ENCODE data around the gene OTOGL. TPM values are rescaled to one million over a fixed set of nuclear protein-coding genes. Genes with fewer than 3 reads are reported as not detected.

Gene OTOGL
- total RNA-seq, 5 donors from 2014 or later (not counting 1 experiment from before 2014, with no cell fraction given), result not detected

DNA sequence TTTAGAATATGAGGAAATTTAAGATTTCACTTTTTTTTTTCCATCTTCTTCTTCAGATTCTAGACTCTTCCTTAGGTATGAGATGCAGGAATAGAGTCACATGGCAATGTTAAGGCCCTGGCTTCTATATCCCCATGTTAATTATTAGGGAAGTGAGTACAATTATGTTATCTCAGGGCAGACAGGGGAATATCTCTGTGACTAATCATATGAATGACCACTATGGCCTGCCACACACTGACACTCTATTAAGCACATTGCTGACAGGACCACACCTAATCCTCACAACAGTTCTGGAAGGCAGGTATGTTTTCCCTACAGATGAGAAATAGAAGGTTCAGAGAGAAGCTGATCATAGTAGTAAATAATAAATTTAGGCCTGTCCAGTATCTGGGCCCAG lies 275.3 kb downstream of the OTOGL start:
- CTCF ChIA-PET, result no interaction called here
- DNase-seq (no peak), ATAC-seq (replicated peaks in 1 of 4) (no peak)
- no peaks in the 10 kb centered on the region for H3K36me3 Mint-ChIP-seq
- no peak overlapping the region for H3K4me3 Mint-ChIP-seq
- H3K9me3 Mint-ChIP-seq, result peaks cover 0 to 7% (median 0%) of the 10 kb centered on the region in 3 donors
- H3K4me1 ChIP-seq (ENCODE audit: control insufficient read depth in 1 of 2, extremely low read depth in 1 of 2, insufficient read depth in 2 of 2, low read length in 2 of 2), result no peaks in the 10 kb centered on the region
- no peaks in the 10 kb centered on the region for H3K27me3 Mint-ChIP-seq
- H3K4me3 ChIP-seq (ENCODE audit: control insufficient read depth in 1 of 2, extremely low read depth in 1 of 2, low read length in 1 of 2), result no peak overlapping the region
- H3K9me3 ChIP-seq, result no peaks in the 10 kb centered on the region
- no peaks in the 10 kb centered on the region for H3K27me3 ChIP-seq (replicated peaks in 1 of 2; ENCODE audit: control insufficient read depth in 2 of 2, extremely low read depth in 1 of 2, insufficient read depth in 2 of 2, low read length in 1 of 2)
- no peaks in the 10 kb centered on the region for H3K36me3 ChIP-seq (ENCODE audit: control insufficient read depth in 2 of 2, extremely low read depth in 1 of 2, insufficient read depth in 1 of 2, low read length in 1 of 2)
- H3K27ac ChIP-seq (ENCODE audit: low read length), result no peak overlapping the region
- POLR2A ChIA-PET, result no interaction called here
- H3K27ac Mint-ChIP-seq, result no peak overlapping the region
- H3K4me1 Mint-ChIP-seq, result no peaks in the 10 kb centered on the region

DNA sequence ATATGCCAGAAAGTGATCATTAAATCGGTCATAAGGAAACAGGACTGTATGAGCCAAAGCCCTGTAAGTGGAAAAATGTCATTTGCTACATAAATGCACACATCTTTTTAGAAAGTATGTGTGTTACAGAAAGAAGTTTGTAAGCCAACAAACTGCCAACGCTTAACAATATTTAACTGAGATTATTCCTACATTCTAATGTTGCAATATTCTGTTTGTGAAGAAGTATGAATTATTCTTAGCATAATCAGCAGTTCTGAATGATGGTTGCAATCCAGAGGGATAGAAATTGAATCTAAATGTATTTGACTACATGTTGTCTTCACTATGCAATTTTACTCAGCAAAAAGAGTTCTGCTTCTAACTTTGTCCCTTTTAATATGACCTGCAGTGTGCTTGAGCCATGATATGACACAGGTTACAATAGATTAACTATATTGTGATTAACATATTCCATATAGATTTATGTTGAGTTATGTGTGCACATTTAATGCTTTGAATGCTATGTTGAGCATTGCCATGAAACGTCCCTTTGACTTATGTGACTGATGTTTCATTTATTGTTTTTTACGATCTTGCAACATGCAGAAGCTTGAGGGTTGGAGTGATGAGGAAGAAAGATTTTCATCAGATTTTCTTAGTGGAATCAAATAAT lies 277.9 kb downstream of the OTOGL start:
- DNase-seq (no peak), ATAC-seq (replicated peaks in 1 of 4) (no peak)
- H3K4me3 Mint-ChIP-seq, result no peak overlapping the region
- WGBS (ENCODE audit: insufficient coverage), result no CpG with 5 or more reads among the region's 4 CpGs
- no peak overlapping the region for H3K4me3 ChIP-seq (ENCODE audit: control insufficient read depth in 1 of 2, extremely low read depth in 1 of 2, low read length in 1 of 2)
- no peaks in the 10 kb centered on the region for H3K27me3 ChIP-seq (replicated peaks in 1 of 2; ENCODE audit: control insufficient read depth in 2 of 2, extremely low read depth in 1 of 2, insufficient read depth in 2 of 2, low read length in 1 of 2)
- no peaks in the 10 kb centered on the region for H3K27me3 Mint-ChIP-seq
- no peaks in the 10 kb centered on the region for H3K9me3 ChIP-seq
- H3K27ac ChIP-seq (ENCODE audit: low read length), result no peak overlapping the region
- ChIA-PET POLR2A (no interaction called here), CTCF (no interaction called here)
- H3K4me1 ChIP-seq (ENCODE audit: control insufficient read depth in 1 of 2, extremely low read depth in 1 of 2, insufficient read depth in 2 of 2, low read length in 2 of 2), result no peaks in the 10 kb centered on the region
- H3K4me1 Mint-ChIP-seq, result no peaks in the 10 kb centered on the region
- H3K36me3 Mint-ChIP-seq, result no peaks in the 10 kb centered on the region
- H3K9me3 Mint-ChIP-seq, result peaks cover 0 to 10% (median 0%) of the 10 kb centered on the region in 3 donors
- H3K27ac Mint-ChIP-seq, result no peak overlapping the region
- H3K36me3 ChIP-seq (ENCODE audit: control insufficient read depth in 2 of 2, extremely low read depth in 1 of 2, insufficient read depth in 1 of 2, low read length in 1 of 2), result no peaks in the 10 kb centered on the region

DNA sequence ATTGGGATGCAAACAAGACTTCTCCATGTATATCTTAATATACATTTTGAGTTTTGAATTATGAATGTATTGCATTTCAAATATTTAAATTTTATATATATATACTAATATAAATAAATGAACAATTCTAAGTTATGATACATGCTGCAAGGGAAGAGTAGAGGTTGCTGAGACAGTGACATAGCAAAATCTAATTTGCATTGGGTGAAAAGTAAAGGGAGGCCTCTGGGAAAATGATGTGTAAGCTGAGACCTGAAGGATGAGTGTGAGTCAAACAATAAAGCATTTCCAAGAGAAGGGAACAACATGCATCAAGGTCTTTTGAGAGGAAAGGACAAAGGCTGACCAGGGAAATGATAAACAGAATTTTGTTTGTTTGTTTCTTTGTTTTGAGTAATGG lies 281.8 kb downstream of the OTOGL start:
- Mint-ChIP-seq H3K36me3 (no peaks in the 10 kb centered on the region), H3K4me3 (no peak overlapping the region), H3K27me3 (no peaks in the 10 kb centered on the region), H3K4me1 (no peaks in the 10 kb centered on the region), H3K9me3 (peaks cover 0 to 3% (median 3%) of the 10 kb centered on the region in 3 donors), H3K27ac (no peak overlapping the region)
- no peak for DNase-seq
- no peak overlapping the region for H3K4me3 ChIP-seq (ENCODE audit: control insufficient read depth in 1 of 2, extremely low read depth in 1 of 2, low read length in 1 of 2)
- H3K27ac ChIP-seq (ENCODE audit: low read length), result no peak overlapping the region
- no peaks in the 10 kb centered on the region for H3K4me1 ChIP-seq (ENCODE audit: control insufficient read depth in 1 of 2, extremely low read depth in 1 of 2, insufficient read depth in 2 of 2, low read length in 2 of 2)
- no peaks in the 10 kb centered on the region for H3K36me3 ChIP-seq (ENCODE audit: control insufficient read depth in 2 of 2, extremely low read depth in 1 of 2, insufficient read depth in 1 of 2, low read length in 1 of 2)
- ATAC-seq (replicated peaks in 1 of 4), result no peak
- H3K27me3 ChIP-seq (replicated peaks in 1 of 2; ENCODE audit: control insufficient read depth in 2 of 2, extremely low read depth in 1 of 2, insufficient read depth in 2 of 2, low read length in 1 of 2), result no peaks in the 10 kb centered on the region
- H3K9me3 ChIP-seq, result no peaks in the 10 kb centered on the region
- ChIA-PET CTCF (no interaction called here), POLR2A (no interaction called here)

DNA sequence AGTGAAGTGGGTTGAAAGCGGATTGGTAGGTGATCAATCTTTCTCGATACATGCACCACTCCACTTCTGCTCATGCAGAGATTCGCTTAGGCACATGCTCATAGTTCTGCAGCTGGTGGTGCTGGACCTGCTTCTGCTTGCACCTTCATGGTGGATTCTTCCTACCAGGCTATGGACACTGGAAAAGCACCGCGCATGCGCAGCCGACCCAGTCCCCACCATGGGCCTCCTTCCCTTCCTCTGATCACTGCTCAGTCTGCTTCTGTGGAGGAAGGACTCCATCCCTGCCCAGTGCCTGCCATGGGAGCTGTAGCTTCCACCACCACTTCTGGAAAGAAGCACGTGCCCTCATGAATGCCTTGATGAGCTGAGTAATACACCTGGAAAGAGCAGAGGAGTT lies 282.9 kb downstream of the OTOGL start:
- H3K4me1 Mint-ChIP-seq, result no peaks in the 10 kb centered on the region
- Histone ChIP-seq H3K4me1 (ENCODE audit: control insufficient read depth in 1 of 2, extremely low read depth in 1 of 2, insufficient read depth in 2 of 2, low read length in 2 of 2) (no peaks in the 10 kb centered on the region), H3K36me3 (ENCODE audit: control insufficient read depth in 2 of 2, extremely low read depth in 1 of 2, insufficient read depth in 1 of 2, low read length in 1 of 2) (no peaks in the 10 kb centered on the region), H3K9me3 (no peaks in the 10 kb centered on the region), H3K27ac (ENCODE audit: low read length) (no peak overlapping the region), H3K27me3 (replicated peaks in 1 of 2; ENCODE audit: control insufficient read depth in 2 of 2, extremely low read depth in 1 of 2, insufficient read depth in 2 of 2, low read length in 1 of 2) (no peaks in the 10 kb centered on the region), H3K4me3 (ENCODE audit: control insufficient read depth in 1 of 2, extremely low read depth in 1 of 2, low read length in 1 of 2) (no peak overlapping the region)
- POLR2A ChIA-PET, result no interaction called here
- ATAC-seq (replicated peaks in 1 of 4) (no peak), DNase-seq (no peak)
- WGBS (ENCODE audit: insufficient coverage), result 93% methylated on average over 7 of the region's 8 CpGs
- H3K27ac Mint-ChIP-seq, result no peak overlapping the region
- peaks cover 3 to 8% (median 4%) of the 10 kb centered on the region in 3 donors for H3K9me3 Mint-ChIP-seq
- CTCF ChIA-PET, result no interaction called here
- H3K27me3 Mint-ChIP-seq, result no peaks in the 10 kb centered on the region
- no peaks in the 10 kb centered on the region for H3K36me3 Mint-ChIP-seq
- H3K4me3 Mint-ChIP-seq, result no peak overlapping the region

DNA sequence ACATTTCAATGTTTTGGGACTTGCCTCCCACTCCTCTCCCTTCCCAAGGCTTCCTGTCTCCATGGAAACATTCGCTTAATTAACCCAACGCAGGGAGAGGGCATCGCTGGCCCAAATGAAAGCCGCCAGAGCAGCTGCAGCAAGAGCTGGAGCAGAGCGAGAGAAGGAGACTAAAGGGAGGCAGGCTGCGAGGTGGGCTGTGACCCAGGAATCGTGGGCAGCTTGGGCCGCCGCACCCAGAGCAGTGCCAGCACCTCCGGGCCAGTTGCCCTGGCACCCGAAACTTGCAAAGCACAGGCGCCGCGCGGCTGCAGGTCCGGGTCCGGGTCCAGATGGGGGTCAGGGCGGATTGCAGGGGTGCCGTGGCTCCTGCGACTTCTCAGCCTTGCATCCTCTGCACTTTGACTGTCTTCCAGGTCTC lies 301.2 kb downstream of the OTOGL start:
- CTCF ChIA-PET, result no interaction called here
- no peak for DNase-seq

DNA sequence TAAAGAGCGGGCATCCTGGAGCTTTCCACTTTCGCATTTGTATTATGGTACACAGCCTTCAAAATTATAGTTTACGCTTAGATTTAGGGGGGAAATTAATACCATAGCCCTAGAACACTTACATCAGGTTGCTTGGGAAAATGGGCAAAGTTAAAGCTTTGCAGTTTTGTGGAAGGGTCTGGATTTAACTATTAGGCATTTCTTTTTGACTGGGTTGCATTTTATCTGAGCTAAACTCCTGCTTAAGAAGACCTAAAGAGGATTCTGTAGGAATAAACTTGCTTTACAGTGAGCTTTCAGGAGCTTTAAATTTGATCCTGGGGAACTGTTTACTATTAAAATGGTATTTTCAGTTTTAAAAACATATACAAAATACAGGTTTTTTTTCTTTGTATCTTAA lies 301.9 kb downstream of the OTOGL start:
- H3K36me3 ChIP-seq (ENCODE audit: control insufficient read depth in 2 of 2, extremely low read depth in 1 of 2, insufficient read depth in 1 of 2, low read length in 1 of 2), result no peaks in the 10 kb centered on the region
- H3K4me3 ChIP-seq (ENCODE audit: control insufficient read depth in 1 of 2, extremely low read depth in 1 of 2, low read length in 1 of 2), result no peak overlapping the region
- ChIA-PET POLR2A (no interaction called here), CTCF (no interaction called here)
- Mint-ChIP-seq H3K27ac (no peak overlapping the region), H3K4me3 (no peak overlapping the region), H3K36me3 (no peaks in the 10 kb centered on the region), H3K9me3 (peaks cover 2 to 10% (median 7%) of the 10 kb centered on the region in 3 donors), H3K27me3 (peaks cover 0 to 6% of the 10 kb centered on the region in 2 donors), H3K4me1 (no peaks in the 10 kb centered on the region)
- peaks cover 0 to 5% of the 10 kb centered on the region in 2 experiments for H3K27me3 ChIP-seq (replicated peaks in 1 of 2; ENCODE audit: control insufficient read depth in 2 of 2, extremely low read depth in 1 of 2, insufficient read depth in 2 of 2, low read length in 1 of 2)
- no peaks in the 10 kb centered on the region for H3K4me1 ChIP-seq (ENCODE audit: control insufficient read depth in 1 of 2, extremely low read depth in 1 of 2, insufficient read depth in 2 of 2, low read length in 2 of 2)
- no peaks in the 10 kb centered on the region for H3K9me3 ChIP-seq
- no peak overlapping the region for H3K27ac ChIP-seq (ENCODE audit: low read length)
- no CpG with 5 or more reads among the region's 3 CpGs for WGBS (ENCODE audit: insufficient coverage)
- DNase-seq (no peak), ATAC-seq (replicated peaks in 1 of 4) (no peak)

More for the DNA sequence above, 301.2 kb downstream of the OTOGL start:
- Histone ChIP-seq H3K27ac (ENCODE audit: low read length) (no peak overlapping the region), H3K4me1 (ENCODE audit: control insufficient read depth in 1 of 2, extremely low read depth in 1 of 2, insufficient read depth in 2 of 2, low read length in 2 of 2) (no peaks in the 10 kb centered on the region), H3K27me3 (replicated peaks in 1 of 2; ENCODE audit: control insufficient read depth in 2 of 2, extremely low read depth in 1 of 2, insufficient read depth in 2 of 2, low read length in 1 of 2) (peaks cover 0 to 5% of the 10 kb centered on the region in 2 experiments), H3K4me3 (ENCODE audit: control insufficient read depth in 1 of 2, extremely low read depth in 1 of 2, low read length in 1 of 2) (no peak overlapping the region), H3K36me3 (ENCODE audit: control insufficient read depth in 2 of 2, extremely low read depth in 1 of 2, insufficient read depth in 1 of 2, low read length in 1 of 2) (no peaks in the 10 kb centered on the region), H3K9me3 (no peaks in the 10 kb centered on the region)
- ATAC-seq (replicated peaks in 1 of 4), result no peak
- no peak overlapping the region for H3K4me3 Mint-ChIP-seq
- peaks cover 2 to 12% (median 7%) of the 10 kb centered on the region in 3 donors for H3K9me3 Mint-ChIP-seq
- H3K4me1 Mint-ChIP-seq, result no peaks in the 10 kb centered on the region
- no peak overlapping the region for H3K27ac Mint-ChIP-seq
- no peaks in the 10 kb centered on the region for H3K36me3 Mint-ChIP-seq
- H3K27me3 Mint-ChIP-seq, result peaks cover 0 to 6% of the 10 kb centered on the region in 2 donors
- POLR2A ChIA-PET, result no interaction called here
- 30% methylated on average over 15 of the region's 20 CpGs for WGBS (ENCODE audit: insufficient coverage)

DNA sequence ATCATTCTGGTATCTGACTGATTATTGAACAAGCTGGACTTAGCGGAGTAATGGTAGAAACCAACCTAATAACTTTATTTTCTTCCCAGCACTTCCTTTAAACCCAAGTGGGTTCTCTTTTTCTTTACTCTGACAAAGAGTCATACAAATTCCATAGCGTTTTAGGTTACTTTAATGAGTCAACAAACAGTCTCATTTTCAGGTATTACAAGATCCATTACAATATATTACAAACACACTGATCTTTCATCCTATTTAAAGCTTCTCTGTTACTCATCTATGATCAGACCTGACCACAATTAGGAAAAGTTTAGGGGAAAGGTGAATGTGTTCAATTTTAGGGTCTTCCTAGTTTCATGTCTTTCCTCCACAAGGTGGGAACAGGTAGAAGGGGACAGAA lies 305.3 kb downstream of the OTOGL start:
- ChIA-PET CTCF (no interaction called here), POLR2A (no interaction called here)
- H3K9me3 Mint-ChIP-seq, result peaks cover 0 to 5% (median 5%) of the 10 kb centered on the region in 3 donors
- no peak overlapping the region for H3K4me3 Mint-ChIP-seq
- H3K27me3 Mint-ChIP-seq, result peaks cover 0 to 6% of the 10 kb centered on the region in 2 donors
- H3K4me1 ChIP-seq (ENCODE audit: control insufficient read depth in 1 of 2, extremely low read depth in 1 of 2, insufficient read depth in 2 of 2, low read length in 2 of 2), result no peaks in the 10 kb centered on the region
- DNase-seq, result no peak
- whole genome bisulfite sequencing (ENCODE audit: insufficient coverage), result 100% methylated on average over 1 of the region's 2 CpGs
- H3K4me3 ChIP-seq (ENCODE audit: control insufficient read depth in 1 of 2, extremely low read depth in 1 of 2, low read length in 1 of 2), result no peak overlapping the region
- no peak for ATAC-seq (replicated peaks in 1 of 4)
- no peak overlapping the region for H3K27ac ChIP-seq (ENCODE audit: low read length)
- H3K9me3 ChIP-seq, result no peaks in the 10 kb centered on the region
- peaks cover 0 to 5% of the 10 kb centered on the region in 2 experiments for H3K27me3 ChIP-seq (replicated peaks in 1 of 2; ENCODE audit: control insufficient read depth in 2 of 2, extremely low read depth in 1 of 2, insufficient read depth in 2 of 2, low read length in 1 of 2)
- no peak overlapping the region for H3K27ac Mint-ChIP-seq
- H3K36me3 Mint-ChIP-seq, result no peaks in the 10 kb centered on the region
- H3K4me1 Mint-ChIP-seq, result no peaks in the 10 kb centered on the region
- H3K36me3 ChIP-seq (ENCODE audit: control insufficient read depth in 2 of 2, extremely low read depth in 1 of 2, insufficient read depth in 1 of 2, low read length in 1 of 2), result no peaks in the 10 kb centered on the region

Measured in T-cell (primary cell).